ENCODE measurements around the gene TEN1.

TEN1 gene

DNA sequence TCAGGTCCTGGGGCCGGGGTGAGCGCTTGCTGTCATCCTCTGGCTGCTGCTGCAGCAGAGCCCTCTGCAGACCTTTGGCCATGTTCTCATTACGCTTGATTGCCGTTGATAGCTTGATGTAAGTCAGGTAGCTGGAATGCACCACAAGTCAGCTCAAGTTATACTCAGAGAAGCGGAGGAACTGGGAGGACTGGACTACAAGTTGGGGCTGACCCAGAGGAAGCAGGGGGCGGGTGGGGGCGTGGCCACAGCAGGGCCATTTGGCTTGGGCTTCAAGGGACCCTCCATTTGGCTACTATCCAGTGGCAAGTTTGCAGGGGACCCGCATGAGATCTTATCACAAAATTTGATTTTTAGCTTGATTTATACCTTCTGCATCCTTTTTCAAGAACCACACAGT is 67.0 kb downstream of the TEN1 start:
- no peak for DNase-seq (ENCODE audit: low read depth, low spot score)
- Histone ChIP-seq H3K4me3 (no peak overlapping the region), H3K36me3 (ENCODE audit: insufficient read depth, low read length) (peaks cover 89% of the 10 kb centered on the region), H3K9me3 (ENCODE audit: low read depth, low read length) (no peaks in the 10 kb centered on the region), H3K9ac (ENCODE audit: insufficient read length) (no peak overlapping the region), H3K27ac (no peak overlapping the region)
- no peak for TF ChIP-seq POLR2AphosphoS5 (IDR thresholded peaks at IDR 0.05; ENCODE audit: borderline replicate concordance, low read depth, low read length)
- TF ChIP-seq FOXP2 (optimal IDR thresholded peaks at IDR 0.05; ENCODE audit: control extremely low read depth, extremely low read length, insufficient read depth), result no peak
- TF ChIP-seq EZH2 (IDR thresholded peaks at IDR 0.05), result no peak

DNA sequence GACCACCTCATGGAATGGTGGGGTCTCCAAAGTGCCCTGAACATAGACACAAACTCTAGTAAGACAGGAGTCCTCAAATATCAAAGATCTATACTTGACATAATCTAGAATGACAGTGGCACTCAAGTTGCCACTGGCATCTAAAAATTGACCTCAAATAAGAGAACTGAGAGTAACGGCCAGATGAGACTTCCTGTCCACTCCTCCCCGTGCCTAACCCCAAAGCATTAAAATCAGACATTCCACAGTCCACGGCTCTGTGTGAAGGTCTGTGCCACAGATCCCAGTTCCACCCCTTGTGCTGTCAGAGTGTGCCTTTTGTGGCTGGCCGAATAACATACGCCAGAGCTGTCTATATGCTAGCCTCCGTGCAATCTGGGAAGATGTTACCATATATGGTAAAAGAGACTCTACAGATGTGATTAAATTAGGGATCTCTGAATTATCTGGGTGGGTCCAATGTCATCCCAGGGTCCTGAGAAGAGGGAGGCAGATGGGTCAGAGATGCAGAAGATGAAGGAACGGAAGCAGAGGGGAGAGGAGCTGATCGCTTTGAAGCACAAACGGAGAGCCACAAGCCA is 69.1 kb downstream of the TEN1 start:
- H3K36me3 ChIP-seq (ENCODE audit: insufficient read depth, low read length), result peaks cover 86% of the 10 kb centered on the region
- no peak for DNase-seq (ENCODE audit: low read depth, low spot score)
- no peak overlapping the region for H3K4me3 ChIP-seq
- H3K9ac ChIP-seq (ENCODE audit: insufficient read length), result no peak overlapping the region
- H3K27ac ChIP-seq, result no peak overlapping the region
- TF ChIP-seq FOXP2 (optimal IDR thresholded peaks at IDR 0.05; ENCODE audit: control extremely low read depth, extremely low read length, insufficient read depth) (no peak), POLR2AphosphoS5 (IDR thresholded peaks at IDR 0.05; ENCODE audit: borderline replicate concordance, low read depth, low read length) (no peak), EZH2 (IDR thresholded peaks at IDR 0.05) (no peak)
- no peaks in the 10 kb centered on the region for H3K9me3 ChIP-seq (ENCODE audit: low read depth, low read length)

GRCh38 chr17:76048711-76049110 is 69.7 kb downstream of the TEN1 start:
- no peaks in the 10 kb centered on the region for H3K9me3 ChIP-seq (ENCODE audit: low read depth, low read length)
- DNase-seq (ENCODE audit: low read depth, low spot score), result no peak
- no peak overlapping the region for H3K9ac ChIP-seq (ENCODE audit: insufficient read length)
- no peak overlapping the region for H3K4me3 ChIP-seq
- no peak overlapping the region for H3K27ac ChIP-seq
- H3K36me3 ChIP-seq (ENCODE audit: insufficient read depth, low read length), result peaks cover 86% of the 10 kb centered on the region
- TF ChIP-seq FOXP2 (optimal IDR thresholded peaks at IDR 0.05; ENCODE audit: control extremely low read depth, extremely low read length, insufficient read depth) (no peak), EZH2 (IDR thresholded peaks at IDR 0.05) (no peak), POLR2AphosphoS5 (IDR thresholded peaks at IDR 0.05; ENCODE audit: borderline replicate concordance, low read depth, low read length) (no peak)

GRCh38 chr17:76049239-76049638 is 70.2 kb downstream of the TEN1 start:
- H3K27ac ChIP-seq, result no peak overlapping the region
- H3K9me3 ChIP-seq (ENCODE audit: low read depth, low read length), result no peaks in the 10 kb centered on the region
- no peak overlapping the region for H3K9ac ChIP-seq (ENCODE audit: insufficient read length)
- TF ChIP-seq EZH2 (IDR thresholded peaks at IDR 0.05) (no peak), POLR2AphosphoS5 (IDR thresholded peaks at IDR 0.05; ENCODE audit: borderline replicate concordance, low read depth, low read length) (no peak), FOXP2 (optimal IDR thresholded peaks at IDR 0.05; ENCODE audit: control extremely low read depth, extremely low read length, insufficient read depth) (no peak)
- DNase-seq (ENCODE audit: low read depth, low spot score), result no peak
- H3K36me3 ChIP-seq (ENCODE audit: insufficient read depth, low read length), result peaks cover 85% of the 10 kb centered on the region
- no peak overlapping the region for H3K4me3 ChIP-seq

GRCh38 chr17:76049836-76050537 is 70.9 kb downstream of the TEN1 start:
- Histone ChIP-seq H3K4me3 (no peak overlapping the region), H3K9me3 (ENCODE audit: low read depth, low read length) (no peaks in the 10 kb centered on the region), H3K27ac (no peak overlapping the region), H3K36me3 (ENCODE audit: insufficient read depth, low read length) (peaks cover 78% of the 10 kb centered on the region), H3K9ac (ENCODE audit: insufficient read length) (no peak overlapping the region)
- DNase-seq (ENCODE audit: low read depth, low spot score), result no peak
- TF ChIP-seq POLR2AphosphoS5 (IDR thresholded peaks at IDR 0.05; ENCODE audit: borderline replicate concordance, low read depth, low read length) (no peak), EZH2 (IDR thresholded peaks at IDR 0.05) (no peak), FOXP2 (optimal IDR thresholded peaks at IDR 0.05; ENCODE audit: control extremely low read depth, extremely low read length, insufficient read depth) (no peak)

Measured in SK-N-MC (cell line).